Karpas-422 (cell line): Measurements from ENCODE around the gene ARL15. TPM values are rescaled to one million over a fixed set of nuclear protein-coding genes. Genes with fewer than 3 reads are reported as not detected.
"Not testable (repeated sequence)": the region's sequence is repeated elsewhere in the genome, so short reads cannot be mapped to it uniquely, and the experiment has no call there.

Experiments
- DNase-seq: peaks from one replicate; pipeline ENCODE4 v3.0.0-alpha.2; 2015
- H2AFZ ChIP-seq: fragments of 200-600 bp; sonication (generic); 2 replicates; pipeline ENCODE4 v1.6.1; 2014; ENCODE audit warnings: antibody characterized with exemption, low read length, mixed read lengths
- H3K27ac ChIP-seq: fragments of 200-600 bp; sonication (generic); 2 replicates; pipeline ENCODE4 v1.5.1; 2014; ENCODE audit warnings: mild to moderate bottlenecking, low read length, moderate library complexity
- H3K27me3 ChIP-seq: fragments of 200-600 bp; sonication (generic); 2 replicates; pipeline ENCODE4 v1.6.1; 2014; ENCODE audit warnings: low read length, mixed read lengths
- H3K36me3 ChIP-seq: fragments of 200-600 bp; sonication (generic); 2 replicates; pipeline ENCODE4 v1.6.1; 2014; ENCODE audit warnings: low read length, mixed read lengths; ENCODE audit not compliant: insufficient read depth
- H3K4me1 ChIP-seq: fragments of 200-600 bp; sonication (generic); 2 replicates; pipeline ENCODE4 v1.6.1; 2014; ENCODE audit warnings: mild to moderate bottlenecking, low read length, mixed read lengths
- H3K4me2 ChIP-seq: fragments of 200-600 bp; sonication (generic); 2 replicates; pipeline ENCODE4 v1.6.1; 2014; ENCODE audit warnings: low read length, low read depth, mild to moderate bottlenecking; ENCODE audit not compliant: poor library complexity, severe bottlenecking
- H3K4me3 ChIP-seq: fragments of 200-600 bp; sonication (generic); 2 replicates; pipeline ENCODE4 v1.5.1; 2014; ENCODE audit warnings: mild to moderate bottlenecking, antibody characterized with exemption, low read length, mixed read lengths
- H3K79me2 ChIP-seq: fragments of 200-600 bp; sonication (generic); 2 replicates; pipeline ENCODE4 v1.6.1; 2014; ENCODE audit warnings: mild to moderate bottlenecking, low read length, mixed read lengths
- H3K9ac ChIP-seq: fragments of 200-600 bp; sonication (generic); 2 replicates; pipeline ENCODE4 v1.6.0; 2014; ENCODE audit warnings: low read length
- H3K9me2 ChIP-seq: fragments of 200-600 bp; sonication (generic), shearing (Covaris generic); replicated peaks from 2 replicates; pipeline ENCODE4 v1.6.0; 2014; ENCODE audit warnings: mild to moderate bottlenecking, low read length, moderate library complexity; ENCODE audit not compliant: insufficient read depth
- H3K9me3 ChIP-seq: fragments of 300-700, 200-600 bp; sonication (generic); 2 replicates; pipeline ENCODE4 v1.6.1; 2014; ENCODE audit warnings: low read length, mixed read lengths
- H4K20me1 ChIP-seq: fragments of 200-600 bp; sonication (generic); 2 replicates; pipeline ENCODE4 v1.6.1; 2014; ENCODE audit warnings: mild to moderate bottlenecking, antibody characterized with exemption, low read length, low read depth; ENCODE audit not compliant: insufficient read depth
- total RNA-seq: library from RNA; depleted of rRNA; stranded (reverse); fragments of >200 nt; shearing (Covaris generic); gene quantifications from 2 replicates; pipeline ENCODE4 v1.2.3, GENCODE V29; 2014; ENCODE audit warnings: low replicate concordance

The ARL15 gene
- total RNA-seq, 1 experiment from 2014 or later, result 10.7 TPM

- Histone ChIP-seq H2AFZ (no peak overlapping the region), H3K36me3 (no peaks in the 10 kb centered on the region), H3K27ac (no peak overlapping the region), H3K9ac (no peak overlapping the region), H4K20me1 (no peaks in the 10 kb centered on the region), H3K79me2 (no peaks in the 10 kb centered on the region), H3K9me3 (no peaks in the 10 kb centered on the region), H3K4me2 (no peak overlapping the region), H3K27me3 (no peaks in the 10 kb centered on the region), H3K4me3 (no peak overlapping the region), H3K9me2 (no peaks in the 10 kb centered on the region), H3K4me1 (no peaks in the 10 kb centered on the region)
- no peak for DNase-seq
Observed at GRCh38 chr5:54066433-54066832, 243.9 kb downstream of the ARL15 start.

GRCh38 chr5:54063817-54064216 lies 246.6 kb downstream of the ARL15 start:
- Histone ChIP-seq H3K9ac (no peak overlapping the region), H3K27me3 (no peaks in the 10 kb centered on the region), H3K27ac (no peak overlapping the region), H3K4me1 (no peaks in the 10 kb centered on the region), H3K4me2 (no peak overlapping the region), H3K36me3 (no peaks in the 10 kb centered on the region), H3K79me2 (no peaks in the 10 kb centered on the region), H3K9me2 (no peaks in the 10 kb centered on the region), H3K4me3 (no peak overlapping the region), H2AFZ (no peak overlapping the region), H3K9me3 (no peaks in the 10 kb centered on the region), H4K20me1 (no peaks in the 10 kb centered on the region)
- no peak for DNase-seq

- Histone ChIP-seq H3K27ac (no peak overlapping the region), H4K20me1 (no peaks in the 10 kb centered on the region), H3K36me3 (no peaks in the 10 kb centered on the region), H3K4me2 (no peak overlapping the region), H3K4me1 (no peaks in the 10 kb centered on the region), H3K79me2 (no peaks in the 10 kb centered on the region), H3K9me2 (no peaks in the 10 kb centered on the region), H3K4me3 (no peak overlapping the region), H3K27me3 (no peaks in the 10 kb centered on the region), H3K9me3 (no peaks in the 10 kb centered on the region), H2AFZ (no peak overlapping the region), H3K9ac (no peak overlapping the region)
- no peak for DNase-seq
Observed at GRCh38 chr5:54062958-54063357, 247.4 kb downstream of the ARL15 start.

- H4K20me1 ChIP-seq, H3K27me3 ChIP-seq, H3K4me2 ChIP-seq, H3K9ac ChIP-seq, H2AFZ ChIP-seq, H3K4me1 ChIP-seq, H3K9me2 ChIP-seq, H3K9me3 ChIP-seq, H3K79me2 ChIP-seq, H3K4me3 ChIP-seq, H3K27ac ChIP-seq, H3K36me3 ChIP-seq, DNase-seq: not testable (repeated sequence)
Observed at GRCh38 chr5:54060919-54061318, 249.5 kb downstream of the ARL15 start.

- Histone ChIP-seq H3K9ac (no peak overlapping the region), H3K27me3 (no peaks in the 10 kb centered on the region), H2AFZ (no peak overlapping the region), H4K20me1 (no peaks in the 10 kb centered on the region), H3K9me3 (no peaks in the 10 kb centered on the region), H3K4me3 (no peak overlapping the region), H3K9me2 (no peaks in the 10 kb centered on the region), H3K36me3 (no peaks in the 10 kb centered on the region), H3K27ac (no peak overlapping the region), H3K4me1 (no peaks in the 10 kb centered on the region), H3K79me2 (no peaks in the 10 kb centered on the region), H3K4me2 (no peak overlapping the region)
- no peak for DNase-seq
Observed at GRCh38 chr5:54049963-54050362, 260.4 kb downstream of the ARL15 start.

- Histone ChIP-seq H3K36me3 (no peaks in the 10 kb centered on the region), H3K27me3 (no peaks in the 10 kb centered on the region), H3K27ac (no peak overlapping the region), H3K4me1 (no peaks in the 10 kb centered on the region), H3K9me3 (no peaks in the 10 kb centered on the region), H3K4me2 (no peak overlapping the region), H3K9me2 (no peaks in the 10 kb centered on the region), H4K20me1 (no peaks in the 10 kb centered on the region), H3K4me3 (no peak overlapping the region), H3K79me2 (no peaks in the 10 kb centered on the region), H2AFZ (no peak overlapping the region), H3K9ac (no peak overlapping the region)
- no peak for DNase-seq
Observed at GRCh38 chr5:54049144-54049543, 261.2 kb downstream of the ARL15 start.

- H3K27ac ChIP-seq, result no peak overlapping the region
- H3K27me3 ChIP-seq, result no peaks in the 10 kb centered on the region
- H3K36me3 ChIP-seq, result no peaks in the 10 kb centered on the region
- H2AFZ ChIP-seq, result no peak overlapping the region
- no peak overlapping the region for H3K4me2 ChIP-seq
- H3K79me2 ChIP-seq, result no peaks in the 10 kb centered on the region
- no peak overlapping the region for H3K9ac ChIP-seq
- H4K20me1 ChIP-seq, result no peaks in the 10 kb centered on the region
- no peaks in the 10 kb centered on the region for H3K9me2 ChIP-seq
- DNase-seq, result no peak
- H3K9me3 ChIP-seq, result no peaks in the 10 kb centered on the region
- H3K4me3 ChIP-seq, result no peak overlapping the region
- H3K4me1 ChIP-seq, result no peaks in the 10 kb centered on the region
Observed at GRCh38 chr5:54045077-54045792, 265.1 kb downstream of the ARL15 start.

GRCh38 chr5:54044276-54044675 lies 266.1 kb downstream of the ARL15 start:
- not testable (repeated sequence) for H3K4me2 ChIP-seq, H3K4me1 ChIP-seq, H3K9me2 ChIP-seq

More at GRCh38 chr5:54044276-54044675, 266.1 kb downstream of the ARL15 start:
- H3K79me2 ChIP-seq, H3K27ac ChIP-seq, H4K20me1 ChIP-seq, DNase-seq, H3K9me3 ChIP-seq, H2AFZ ChIP-seq, H3K9ac ChIP-seq, H3K27me3 ChIP-seq, H3K36me3 ChIP-seq, H3K4me3 ChIP-seq: not testable (repeated sequence)
